ENCODE results near the gene ITGB7.
"Not testable (repeated sequence)": the region's sequence is repeated elsewhere in the genome, so short reads cannot be mapped to it uniquely, and the experiment has no call there.

Gene ITGB7

GRCh38 chr12:53187145-53187899 is 19.7 kb downstream of the ITGB7 start:
- Mint-ChIP-seq H3K36me3 (ENCODE audit: low read depth) (peaks cover 75% of the 10 kb centered on the region), H3K27ac (peak overlapping the region; percentile 12), H3K4me3 (no peak overlapping the region), H3K27me3 (no peaks in the 10 kb centered on the region), H3K4me1 (ENCODE audit: low read depth) (peaks cover 32% of the 10 kb centered on the region), H3K9me3 (no peaks in the 10 kb centered on the region)

DNA sequence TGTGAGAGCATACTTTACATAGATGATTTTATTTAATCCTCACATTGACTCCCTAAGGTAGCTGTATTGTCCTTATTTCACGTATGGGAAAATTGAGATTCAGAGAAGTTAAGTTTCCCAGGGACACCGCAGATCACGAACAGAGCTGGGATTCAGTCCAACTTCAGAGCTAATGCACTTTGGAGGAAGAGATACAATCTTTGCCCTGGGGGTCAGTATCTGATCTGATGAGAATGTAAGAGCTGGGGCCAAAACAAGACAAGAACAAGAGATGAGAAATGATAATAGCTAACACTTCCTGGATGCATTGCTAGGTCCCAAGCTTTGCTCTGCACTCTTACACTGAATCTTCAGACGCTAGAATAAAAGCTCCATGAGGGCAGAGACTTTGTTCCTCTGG is 20.3 kb downstream of the ITGB7 start:
- Mint-ChIP-seq H3K4me3 (no peak overlapping the region), H3K9me3 (no peaks in the 10 kb centered on the region), H3K4me1 (ENCODE audit: low read depth) (peaks cover 37% of the 10 kb centered on the region), H3K27me3 (no peaks in the 10 kb centered on the region), H3K27ac (no peak overlapping the region), H3K36me3 (ENCODE audit: low read depth) (peaks cover 77% of the 10 kb centered on the region)

GRCh38 chr12:53185582-53186153 is 21.4 kb downstream of the ITGB7 start:
- Mint-ChIP-seq H3K9me3 (no peaks in the 10 kb centered on the region), H3K4me1 (ENCODE audit: low read depth) (peaks cover 45% of the 10 kb centered on the region), H3K27ac (peak overlapping the region; percentile 54), H3K27me3 (no peaks in the 10 kb centered on the region), H3K4me3 (no peak overlapping the region), H3K36me3 (ENCODE audit: low read depth) (peaks cover 72% of the 10 kb centered on the region)

DNA sequence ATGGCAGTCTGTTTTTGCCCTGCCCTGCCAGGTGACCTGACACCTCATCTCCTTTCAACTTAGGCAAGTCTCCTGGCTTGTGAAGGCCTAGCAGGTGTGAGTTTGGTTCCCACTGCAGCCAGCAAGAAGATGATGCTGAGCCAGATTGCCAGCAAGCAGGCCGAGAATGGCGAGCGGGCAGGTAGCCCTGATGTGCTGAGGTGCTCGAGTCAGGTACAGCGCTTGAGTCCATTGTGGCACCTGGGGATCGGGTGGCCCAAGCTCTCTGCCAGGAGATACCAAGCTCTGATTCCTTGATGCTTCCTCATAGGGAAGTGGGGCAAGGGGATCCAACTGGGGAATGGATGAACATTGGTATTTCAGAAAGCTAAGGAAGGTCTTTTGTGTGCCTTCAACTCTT is 22.2 kb downstream of the ITGB7 start:
- Mint-ChIP-seq H3K36me3 (ENCODE audit: low read depth) (peaks cover 72% of the 10 kb centered on the region), H3K27me3 (no peaks in the 10 kb centered on the region), H3K27ac (no peak overlapping the region), H3K9me3 (no peaks in the 10 kb centered on the region), H3K4me3 (no peak overlapping the region), H3K4me1 (ENCODE audit: low read depth) (peaks cover 43% of the 10 kb centered on the region)

- Mint-ChIP-seq H3K4me3 (peak overlapping the region; percentile 85), H3K36me3 (ENCODE audit: low read depth) (peaks cover 59% of the 10 kb centered on the region), H3K9me3 (no peaks in the 10 kb centered on the region), H3K4me1 (ENCODE audit: low read depth) (peaks cover 50% of the 10 kb centered on the region), H3K27ac (no peak overlapping the region), H3K27me3 (no peaks in the 10 kb centered on the region)
Measured at GRCh38 chr12:53182903-53183302, 24.1 kb downstream of the ITGB7 start.

- Mint-ChIP-seq H3K4me1 (ENCODE audit: low read depth) (peaks cover 50% of the 10 kb centered on the region), H3K27me3 (no peaks in the 10 kb centered on the region), H3K27ac (peak overlapping the region; percentile 83), H3K36me3 (ENCODE audit: low read depth) (peaks cover 49% of the 10 kb centered on the region), H3K9me3 (no peaks in the 10 kb centered on the region), H3K4me3 (peak overlapping the region; percentile 85)
Measured at GRCh38 chr12:53181935-53182334, 25.1 kb downstream of the ITGB7 start.

DNA sequence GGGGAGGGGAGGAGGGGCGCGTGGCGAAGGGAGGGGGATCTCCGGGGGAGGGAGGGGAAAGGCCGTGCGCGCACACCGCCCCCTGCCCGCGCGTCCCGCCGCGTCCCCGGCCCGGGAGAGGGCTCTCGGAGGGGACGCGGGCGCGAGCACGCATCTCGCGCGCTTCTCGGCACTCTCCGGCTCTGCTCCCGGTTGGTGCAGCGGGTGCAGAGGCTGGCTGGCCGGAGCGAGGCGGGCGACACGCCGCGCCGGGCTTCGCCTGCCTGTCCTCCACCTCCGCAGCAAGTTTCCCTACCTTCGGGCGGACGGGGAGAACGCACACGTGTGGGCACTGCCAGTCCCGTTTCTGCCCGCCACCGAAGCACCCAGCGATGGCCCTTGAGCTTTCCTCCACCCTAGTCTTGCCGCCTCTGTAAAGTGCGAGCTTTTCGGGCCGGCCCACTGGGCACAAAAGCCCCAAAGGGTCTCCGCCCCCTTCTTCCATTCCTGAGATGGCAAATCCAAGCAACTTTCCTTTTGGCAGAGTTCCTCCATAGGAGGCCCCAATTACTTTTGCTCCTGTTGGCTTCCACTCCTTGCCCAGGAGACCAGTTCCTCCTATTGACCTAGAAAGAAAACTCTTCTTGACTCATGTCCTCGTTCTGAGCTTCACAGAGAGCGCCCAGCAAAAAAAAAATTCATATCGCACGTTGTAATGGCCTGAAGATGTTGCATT is 26.0 kb downstream of the ITGB7 start:
- no peaks in the 10 kb centered on the region for H3K27me3 Mint-ChIP-seq
- H3K36me3 Mint-ChIP-seq (ENCODE audit: low read depth), result peaks cover 41% of the 10 kb centered on the region
- peak overlapping the region; percentile 91 for H3K4me3 Mint-ChIP-seq
- no peaks in the 10 kb centered on the region for H3K9me3 Mint-ChIP-seq
- H3K4me1 Mint-ChIP-seq (ENCODE audit: low read depth), result peaks cover 50% of the 10 kb centered on the region
- H3K27ac Mint-ChIP-seq, result peak overlapping the region; percentile 83

DNA sequence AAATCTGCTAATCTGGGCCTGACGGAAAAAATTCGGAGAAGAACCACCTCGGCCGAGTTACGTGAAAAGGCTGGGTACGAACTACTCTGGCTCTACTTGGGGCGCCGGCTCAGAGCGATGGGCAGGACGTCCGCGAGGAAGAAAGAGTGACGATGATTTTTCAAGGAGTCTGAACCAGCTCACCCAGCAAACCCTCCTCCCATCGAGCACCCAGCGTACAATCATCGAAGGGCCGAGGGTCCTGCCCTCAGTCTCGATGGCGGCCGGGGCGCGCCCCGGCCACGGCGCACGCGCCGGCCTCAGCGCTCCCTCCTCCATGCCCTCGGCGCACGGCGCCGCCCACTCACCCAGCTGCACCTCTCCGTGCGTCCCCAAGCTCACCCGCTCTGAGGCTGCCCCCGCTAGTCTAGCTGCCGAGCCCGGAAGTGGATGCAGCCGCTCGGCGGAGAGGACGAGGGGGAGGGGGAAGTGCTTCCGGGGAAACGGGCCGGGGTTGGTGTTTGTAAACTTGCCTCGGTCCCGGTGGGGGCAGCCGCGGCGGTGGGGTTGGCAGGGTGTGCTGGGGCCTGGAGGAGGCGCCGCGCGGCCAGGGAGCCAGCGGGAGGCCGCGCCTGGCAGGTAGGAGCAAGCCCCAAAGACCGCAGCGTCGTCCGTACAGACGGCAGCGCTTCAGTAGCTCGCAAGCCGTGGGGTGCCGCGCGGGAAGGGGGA is 26.7 kb downstream of the ITGB7 start, which contains the start of the genes CSAD and ZNF740:
Gene CSAD (minus strand): TSS at position 706 of the 711 bp plus-strand sequence. CDS start 7,455 bp downstream, outside the sequence.
Gene ZNF740 (plus strand): TSS at position 503 of the 711 bp plus-strand sequence. CDS start 1,262 bp downstream, outside the sequence.
- H3K9me3 Mint-ChIP-seq, result no peaks in the 10 kb centered on the region
- peaks cover 34% of the 10 kb centered on the region for H3K36me3 Mint-ChIP-seq (ENCODE audit: low read depth)
- H3K27ac Mint-ChIP-seq, result peak within 1 kb of the TSS; percentile 95
- H3K4me3 Mint-ChIP-seq, result peak within 1 kb of the TSS; percentile 91
- no peaks in the 10 kb centered on the region for H3K27me3 Mint-ChIP-seq
- H3K4me1 Mint-ChIP-seq (ENCODE audit: low read depth), result peaks cover 56% of the 10 kb centered on the region

DNA sequence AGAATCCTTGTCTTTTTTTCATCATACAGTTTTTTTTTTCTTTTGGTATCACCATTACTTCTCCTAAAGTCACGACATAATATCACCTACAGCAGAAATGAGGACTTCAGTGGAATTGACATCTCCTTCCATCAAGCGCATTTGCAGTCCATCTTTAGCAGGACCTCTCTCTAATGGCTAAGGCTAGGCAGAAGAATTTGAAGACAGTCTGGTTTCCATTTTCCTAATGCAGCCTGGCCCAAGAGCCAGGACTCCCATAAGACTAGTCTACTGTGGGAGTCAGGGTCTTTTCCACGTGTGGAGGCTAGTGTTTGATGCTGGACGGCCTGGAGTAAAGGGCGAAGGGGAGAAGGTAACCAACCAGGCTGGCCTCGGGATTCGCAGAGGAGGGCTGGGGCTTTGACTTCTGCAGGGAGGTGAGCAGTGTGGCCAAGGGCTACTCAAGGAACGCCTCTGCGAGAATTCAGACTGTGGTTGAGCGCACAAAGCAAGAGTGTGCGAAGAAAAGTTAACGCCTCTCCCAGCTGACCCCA is 27.3 kb downstream of the ITGB7 start:
- Mint-ChIP-seq H3K27me3 (no peaks in the 10 kb centered on the region), H3K4me3 (peak overlapping the region; percentile 91), H3K4me1 (ENCODE audit: low read depth) (peaks cover 54% of the 10 kb centered on the region), H3K9me3 (no peaks in the 10 kb centered on the region), H3K27ac (peak overlapping the region; percentile 95), H3K36me3 (ENCODE audit: low read depth) (peaks cover 27% of the 10 kb centered on the region)

- H3K36me3 Mint-ChIP-seq (ENCODE audit: low read depth), result peaks cover 22% of the 10 kb centered on the region
- not testable (repeated sequence) for H3K9me3 Mint-ChIP-seq, H3K27me3 Mint-ChIP-seq
- H3K4me3 Mint-ChIP-seq, result peak overlapping the region; percentile 91
- peaks cover 48% of the 10 kb centered on the region for H3K4me1 Mint-ChIP-seq (ENCODE audit: low read depth)
- H3K27ac Mint-ChIP-seq, result peak overlapping the region; percentile 95
Measured at GRCh38 chr12:53178803-53179202, 28.2 kb downstream of the ITGB7 start.

DNA sequence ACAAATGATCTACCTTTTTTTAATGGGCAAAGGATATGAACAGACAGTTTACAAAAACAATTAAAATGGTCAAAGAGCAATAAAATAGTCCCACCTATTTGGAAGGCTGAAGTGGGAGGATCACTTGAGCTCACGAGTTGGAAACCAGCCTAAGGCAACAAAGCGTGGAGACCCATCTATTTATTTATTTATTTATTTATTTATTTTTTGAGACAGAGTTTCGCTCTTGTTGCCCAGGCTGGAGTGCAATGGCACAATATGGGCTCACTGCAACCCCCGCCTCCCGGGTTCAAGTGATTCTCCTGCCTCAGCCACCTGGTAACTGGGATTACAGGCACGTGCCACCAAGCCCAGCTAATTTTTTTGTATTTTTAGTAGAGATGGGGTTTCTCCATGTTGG is 29.6 kb downstream of the ITGB7 start:
- H3K27ac Mint-ChIP-seq, H3K9me3 Mint-ChIP-seq, H3K27me3 Mint-ChIP-seq, H3K4me3 Mint-ChIP-seq: not testable (repeated sequence)
- peaks cover 34% of the 10 kb centered on the region for H3K4me1 Mint-ChIP-seq (ENCODE audit: low read depth)
- H3K36me3 Mint-ChIP-seq (ENCODE audit: low read depth), result peaks cover 12% of the 10 kb centered on the region

GRCh38 chr12:53176750-53177149 is 30.3 kb downstream of the ITGB7 start:
- H3K27ac Mint-ChIP-seq, result no peak overlapping the region
- H3K27me3 Mint-ChIP-seq, result no peaks in the 10 kb centered on the region
- H3K36me3 Mint-ChIP-seq (ENCODE audit: low read depth), result peaks cover 8% of the 10 kb centered on the region
- H3K9me3 Mint-ChIP-seq, result no peaks in the 10 kb centered on the region
- H3K4me3 Mint-ChIP-seq, result no peak overlapping the region
- peaks cover 27% of the 10 kb centered on the region for H3K4me1 Mint-ChIP-seq (ENCODE audit: low read depth)

GRCh38 chr12:53174881-53175491 is 32.1 kb downstream of the ITGB7 start:
- H3K4me3 Mint-ChIP-seq, result no peak overlapping the region
- no peak overlapping the region for H3K27ac Mint-ChIP-seq
- no peaks in the 10 kb centered on the region for H3K9me3 Mint-ChIP-seq
- peaks cover 18% of the 10 kb centered on the region for H3K4me1 Mint-ChIP-seq (ENCODE audit: low read depth)
- H3K27me3 Mint-ChIP-seq, result no peaks in the 10 kb centered on the region
- peaks cover 4% of the 10 kb centered on the region for H3K36me3 Mint-ChIP-seq (ENCODE audit: low read depth)

DNA sequence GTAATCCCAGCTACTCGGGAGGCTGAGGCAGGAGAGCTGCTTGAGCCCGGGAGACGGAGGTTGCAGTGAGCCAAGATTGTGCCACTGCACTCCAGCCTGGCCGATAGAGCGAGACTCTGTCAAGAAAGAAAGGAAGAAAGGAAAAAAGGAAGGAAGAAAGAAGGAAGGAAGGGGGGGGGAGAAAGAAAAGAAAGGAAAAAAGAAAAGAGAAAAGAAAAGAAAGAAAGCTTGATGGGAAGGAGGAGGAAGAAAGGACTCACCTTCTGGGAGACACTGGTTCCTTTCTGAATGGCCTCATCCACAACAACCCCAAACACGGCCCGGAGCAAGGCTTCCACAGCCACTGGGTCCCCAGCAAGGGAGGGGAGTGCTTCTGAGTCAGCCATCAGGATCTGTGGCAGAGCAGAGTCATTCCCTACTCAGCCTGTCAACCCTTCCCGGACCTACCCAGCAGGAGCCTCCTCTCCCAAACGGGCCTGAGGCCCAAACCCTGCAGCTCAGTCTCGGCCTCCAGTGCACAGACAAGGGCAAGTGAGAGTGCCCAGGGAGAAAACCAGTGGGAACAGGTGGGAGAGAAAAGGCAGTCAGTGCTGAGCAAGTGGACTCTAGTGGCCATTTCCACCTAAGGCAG is 33.9 kb downstream of the ITGB7 start:
- H3K27me3 Mint-ChIP-seq, result no peaks in the 10 kb centered on the region
- no peak overlapping the region for H3K27ac Mint-ChIP-seq
- H3K36me3 Mint-ChIP-seq (ENCODE audit: low read depth), result peaks cover 4% of the 10 kb centered on the region
- no peak overlapping the region for H3K4me3 Mint-ChIP-seq
- H3K4me1 Mint-ChIP-seq (ENCODE audit: low read depth), result peaks cover 6% of the 10 kb centered on the region
- no peaks in the 10 kb centered on the region for H3K9me3 Mint-ChIP-seq

All from stimulated activated naive CD8-positive, alpha-beta T cell treated with anti-CD3 and anti-CD28 coated beads, Interleukin-15, Interleukin-2, amounts not matched to agents 100 ng/mL and 50 ng/mL, for 24 hours (primary cell).